H9 (cell line): Measurements from ENCODE around the gene KTN1. TPM values are rescaled to one million over a fixed set of nuclear protein-coding genes. Genes with fewer than 3 reads are reported as not detected.

ENCODE experiments used
- DNase-seq: peaks from one replicate; pipeline ENCODE4 v3.0.0-alpha.2; 2017
- H2AFZ ChIP-seq: one replicate; pipeline ENCODE4 v1.6.1; 2013; ENCODE audit warnings: mild to moderate bottlenecking, low read length, control low read depth, moderate library complexity
- H2AK5ac ChIP-seq: 2 replicates; pipeline ENCODE4 v1.6.1; 2013; ENCODE audit warnings: low read length, control low read depth, mixed read lengths; ENCODE audit not compliant: insufficient read length
- H2BK120ac ChIP-seq: one replicate; pipeline ENCODE4 v1.6.1; 2013; ENCODE audit warnings: low read depth, mild to moderate bottlenecking, low read length, control low read depth, inconsistent platforms; ENCODE audit not compliant: poor library complexity, severe bottlenecking
- H2BK12ac ChIP-seq: 2 replicates; pipeline ENCODE4 v1.6.1; 2013; ENCODE audit warnings: low read length, control low read depth, mixed read lengths, low read depth; ENCODE audit not compliant: insufficient read length
- H2BK15ac ChIP-seq: 2 replicates; pipeline ENCODE4 v1.6.1; 2013; ENCODE audit warnings: low read depth, low read length, control low read depth
- H2BK20ac ChIP-seq: one replicate; pipeline ENCODE4 v1.6.1; 2013; ENCODE audit warnings: low read depth, mild to moderate bottlenecking, low read length, control low read depth, inconsistent platforms; ENCODE audit not compliant: poor library complexity, severe bottlenecking
- H2BK5ac ChIP-seq: 2 replicates; pipeline ENCODE4 v1.6.1; 2013; ENCODE audit warnings: low read length, control low read depth, mixed read lengths; ENCODE audit not compliant: insufficient read length
- H3K14ac ChIP-seq: 2 replicates; pipeline ENCODE4 v1.6.1; 2013; ENCODE audit warnings: low read length, control low read depth; ENCODE audit not compliant: insufficient read depth
- H3K18ac ChIP-seq: 2 replicates; pipeline ENCODE4 v1.6.1; 2013; ENCODE audit warnings: low read depth, mild to moderate bottlenecking, mixed read lengths, low read length, control low read depth; ENCODE audit not compliant: insufficient read length
- H3K23ac ChIP-seq: 2 replicates; pipeline ENCODE4 v1.6.1; 2013; ENCODE audit warnings: low read length, control low read depth, mixed read lengths, low read depth; ENCODE audit not compliant: insufficient read length
- H3K23me2 ChIP-seq: 2 replicates; pipeline ENCODE4 v1.6.1; 2013; ENCODE audit warnings: low read depth, mild to moderate bottlenecking, mixed read lengths, low read length, control low read depth; ENCODE audit not compliant: insufficient read length, poor library complexity, severe bottlenecking
- H3K27ac ChIP-seq: 2 replicates; pipeline ENCODE4 v1.5.1; 2013; ENCODE audit warnings: low read length, control low read depth, mixed read lengths, low read depth; ENCODE audit not compliant: insufficient read length
- H3K27me3 ChIP-seq: 2 replicates; pipeline ENCODE4 v1.6.1; 2013; ENCODE audit warnings: low read length, control low read depth, inconsistent platforms; ENCODE audit not compliant: insufficient read depth
- H3K4ac ChIP-seq: 2 replicates; pipeline ENCODE4 v1.6.1; 2013; ENCODE audit warnings: low read depth, mild to moderate bottlenecking, control low read depth, inconsistent platforms, low read length, moderate library complexity
- H3K4me1 ChIP-seq: 2 replicates; pipeline ENCODE4 v1.6.1; 2013; ENCODE audit warnings: low read length, control low read depth, inconsistent platforms; ENCODE audit not compliant: insufficient read depth
- H3K4me2 ChIP-seq: 2 replicates; pipeline ENCODE4 v1.6.1; 2013; ENCODE audit warnings: low read length, control low read depth, mixed read lengths; ENCODE audit not compliant: insufficient read length, insufficient read depth
- H3K56ac ChIP-seq: 2 replicates; pipeline ENCODE4 v1.6.1; 2013; ENCODE audit warnings: low read depth, mild to moderate bottlenecking, mixed read lengths, low read length, control low read depth; ENCODE audit not compliant: insufficient read length
- H3K79me1 ChIP-seq: 2 replicates; pipeline ENCODE4 v1.6.1; 2013; ENCODE audit warnings: low read depth, mild to moderate bottlenecking, moderate library complexity, low read length, control low read depth, inconsistent platforms; ENCODE audit not compliant: insufficient read depth, poor library complexity, severe bottlenecking
- H3K79me2 ChIP-seq: 2 replicates; pipeline ENCODE4 v1.6.1; 2013; ENCODE audit warnings: low read length, control low read depth, inconsistent platforms; ENCODE audit not compliant: insufficient read depth
- H3K9ac ChIP-seq: 2 replicates; pipeline ENCODE4 v1.6.1; 2013; ENCODE audit warnings: low read length, control low read depth, mixed read lengths; ENCODE audit not compliant: insufficient read length; ENCODE audit errors: extremely low read depth
- H3K9me3 ChIP-seq: one replicate; pipeline ENCODE4 v1.6.1; 2013; ENCODE audit warnings: low read depth, low read length, inconsistent platforms; ENCODE audit not compliant: control insufficient read depth
- H3T11ph ChIP-seq: one replicate; pipeline ENCODE4 v1.6.1; 2013; ENCODE audit warnings: mild to moderate bottlenecking, low read length, control low read depth, inconsistent platforms
- H4K20me1 ChIP-seq: one replicate; pipeline ENCODE4 v1.6.1; 2013; ENCODE audit not compliant: control insufficient read depth, insufficient read length, insufficient read depth
- H4K5ac ChIP-seq: 2 replicates; pipeline ENCODE4 v1.6.1; 2013; ENCODE audit warnings: low read depth, mild to moderate bottlenecking, mixed read lengths, low read length, control low read depth; ENCODE audit not compliant: insufficient read length
- H4K8ac ChIP-seq: replicated peaks from 2 replicates; pipeline ENCODE4 v1.6.1; 2013; ENCODE audit warnings: low read length, control low read depth, mixed read lengths, low read depth; ENCODE audit not compliant: insufficient read length
- H4K91ac ChIP-seq: 2 replicates; pipeline ENCODE4 v1.6.1; 2013; ENCODE audit warnings: low read depth, mild to moderate bottlenecking, moderate library complexity, mixed read lengths, low read length, control low read depth; ENCODE audit not compliant: insufficient read length
- H3K27ac Mint-ChIP-seq, 3 experiments: 2 replicates in 2 of 3; 3 replicates in 1 of 3; pipeline ENCODE4 v1.8.0; 2020 to 2021; ENCODE audit warnings: mixed read lengths in 3 of 3, mild to moderate bottlenecking in 1 of 3, moderate library complexity in 1 of 3
- H3K27me3 Mint-ChIP-seq: 2 replicates; pipeline ENCODE4 v1.8.0; 2021; ENCODE audit warnings: low read depth, mild to moderate bottlenecking, moderate library complexity, mixed read lengths
- H3K36me3 Mint-ChIP-seq, 3 experiments: 2 replicates in 2 of 3; 3 replicates in 1 of 3; pipeline ENCODE4 v1.8.0; 2020 to 2021; ENCODE audit warnings: low read depth in 3 of 3, mixed read lengths in 3 of 3; ENCODE audit not compliant: insufficient read depth in 1 of 3
- H3K4me1 Mint-ChIP-seq, 2 experiments: 2 replicates each; pipeline ENCODE4 v1.8.0; 2020; ENCODE audit warnings: mixed read lengths in 2 of 2
- H3K4me3 Mint-ChIP-seq, 2 experiments: 2 replicates in 1 of 2; 3 replicates in 1 of 2; pipeline ENCODE4 v1.8.0; 2020 to 2021; ENCODE audit warnings: mild to moderate bottlenecking in 2 of 2, mixed read lengths in 2 of 2, moderate library complexity in 1 of 2
- H3K9me3 Mint-ChIP-seq, 2 experiments: 2 replicates in 1 of 2; 3 replicates in 1 of 2; pipeline ENCODE4 v1.8.0; 2020; ENCODE audit warnings: mild to moderate bottlenecking in 2 of 2, mixed read lengths in 2 of 2, moderate library complexity in 1 of 2
- CTCF ChIP-seq: fragments of 200-600 bp; sonication (generic); conservative IDR thresholded peaks from 3 replicates; pipeline ENCODE4 v1.8.0; 2021; ENCODE audit warnings: antibody characterized with exemption, mild to moderate bottlenecking
- total RNA-seq: library from RNA; stranded (reverse); gene quantifications from 2 replicates; pipeline ENCODE4 v1.2.1, GENCODE V29; 2021

The KTN1 gene
- total RNA-seq, 1 experiment from 2014 or later, result 128 TPM

DNA sequence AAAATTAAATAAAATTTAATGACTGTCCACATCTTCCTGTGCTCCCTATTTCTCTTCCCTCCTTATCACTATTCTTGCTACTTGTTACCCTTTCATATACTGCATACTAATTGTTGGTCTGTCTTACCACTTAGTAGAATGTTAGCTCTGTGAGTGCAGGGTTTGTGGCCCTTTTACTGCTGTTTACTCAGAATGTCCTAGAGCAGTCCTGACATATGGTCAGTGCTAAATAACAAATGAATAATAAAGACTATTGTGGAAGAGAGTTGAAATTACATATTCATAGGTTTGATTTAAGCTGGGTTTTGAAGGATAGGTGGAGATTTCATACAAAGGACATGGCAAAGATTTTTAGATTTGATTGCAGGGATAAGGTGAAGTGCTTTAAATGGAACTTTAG lies 24.5 kb downstream of the KTN1 start:
- no peak overlapping the region for H3K9ac ChIP-seq
- no peak overlapping the region for H3K18ac ChIP-seq
- no peak overlapping the region for H2AFZ ChIP-seq
- no peaks in the 10 kb centered on the region for H3K27me3 ChIP-seq
- H2BK15ac ChIP-seq, result no peak overlapping the region
- Mint-ChIP-seq H3K36me3 (peaks cover 0 to 4% (median 2%) of the 10 kb centered on the region in 3 experiments; a peak in 1 of 7 replicates), H3K9me3 (no peaks in the 10 kb centered on the region), H3K27ac (no peak overlapping the region), H3K4me1 (peaks cover 27 to 32% of the 10 kb centered on the region in 2 experiments), H3K4me3 (no peak overlapping the region), H3K27me3 (no peaks in the 10 kb centered on the region)
- H2BK20ac ChIP-seq, result no peak overlapping the region
- no peak overlapping the region for H3K14ac ChIP-seq
- H3K4ac ChIP-seq, result no peak overlapping the region
- no peak overlapping the region for H4K5ac ChIP-seq
- DNase-seq, result no peak
- no peak overlapping the region for H2BK5ac ChIP-seq
- no peak overlapping the region for H2AK5ac ChIP-seq
- H2BK12ac ChIP-seq, result no peak overlapping the region
- no peak overlapping the region for H3K56ac ChIP-seq
- no peak overlapping the region for H2BK120ac ChIP-seq
- H3K79me1 ChIP-seq, result no peaks in the 10 kb centered on the region
- TF ChIP-seq CTCF, result no peak
- peak overlapping the region; percentile 44 for H3K27ac ChIP-seq
- H4K20me1 ChIP-seq, result no peaks in the 10 kb centered on the region
- H3K4me1 ChIP-seq, result peaks cover 10% of the 10 kb centered on the region; the same call in 1 of the 2 replicates
- peaks cover 22% of the 10 kb centered on the region; the same call in 1 of the 2 replicates for H3K79me2 ChIP-seq
- H4K8ac ChIP-seq, result no peak overlapping the region
- H4K91ac ChIP-seq, result no peak overlapping the region
- no peaks in the 10 kb centered on the region for H3K23me2 ChIP-seq
- H3K4me2 ChIP-seq, result no peak overlapping the region
- no peak overlapping the region for H3T11ph ChIP-seq
- no peak overlapping the region for H3K23ac ChIP-seq
- no peaks in the 10 kb centered on the region for H3K9me3 ChIP-seq
